IMR-90 (cell line): ENCODE data around the gene TUBB4A. TPM values are rescaled to one million over a fixed set of nuclear protein-coding genes. Genes with fewer than 3 reads are reported as not detected.

ENCODE experiments used
- ATAC-seq: fragments of 200-7000 bp; cut with Tn5 transposase; 2 replicates; pipeline ENCODE4 v1.9.1; 2020; ENCODE audit warnings: low read depth, mild to moderate bottlenecking, moderate library complexity
- BruUV-seq: library from RNA; stranded (reverse); fragments of 400-500 nt; replicated peaks from 2 replicates; lab custom pipeline; 2021; lab: Mats Ljungman, UMichigan
- CTCF ChIA-PET: fragments of 300-600 bp; formaldehyde crosslinking; extraction: SDS; loops from one replicate; lab custom pipeline; 2021; ENCODE audit warnings: antibody characterized with exemption; lab: Yijun Ruan, JAX
- POLR2A ChIA-PET: fragments of 300-600 bp; sonication (Branson Sonifier 250); formaldehyde crosslinking; loops from one replicate; lab custom pipeline; 2022; ENCODE audit warnings: antibody characterized with exemption; ENCODE audit not compliant: unreplicated experiment; lab: Charles Lee
- DNase-seq: peaks from one replicate; pipeline ENCODE4 v3.0.0; 2013
- H2AFZ ChIP-seq: replicated peaks from 2 replicates; pipeline ENCODE3; 2013; ENCODE audit warnings: low read length, mild to moderate bottlenecking; ENCODE audit not compliant: poor library complexity
- H2AK5ac ChIP-seq: 2 replicates; pipeline ENCODE4 v1.6.1; 2013; ENCODE audit warnings: low read depth, low read length, inconsistent platforms
- H2AK9ac ChIP-seq: replicated peaks from 2 replicates; pipeline ENCODE3; 2013; ENCODE audit warnings: mild to moderate bottlenecking, low read depth, low read length, moderate library complexity; ENCODE audit not compliant: poor library complexity
- H2BK120ac ChIP-seq: 2 replicates; pipeline ENCODE4 v1.6.1; 2013; ENCODE audit warnings: low read depth, low read length, inconsistent platforms
- H2BK15ac ChIP-seq: 3 replicates; pipeline ENCODE4 v1.6.1; 2013; ENCODE audit warnings: low read depth, low read length, inconsistent platforms
- H2BK20ac ChIP-seq: 2 replicates; pipeline ENCODE4 v1.6.1; 2013; ENCODE audit warnings: low read depth, mild to moderate bottlenecking, inconsistent platforms, low read length, moderate library complexity
- H2BK5ac ChIP-seq: 2 replicates; pipeline ENCODE4 v1.6.1; 2013; ENCODE audit warnings: mild to moderate bottlenecking, low read depth, low read length, inconsistent platforms; ENCODE audit not compliant: poor library complexity, severe bottlenecking
- H3K14ac ChIP-seq: replicated peaks from 2 replicates; pipeline ENCODE4 v1.6.1; 2013; ENCODE audit warnings: low read depth, low read length, inconsistent platforms
- H3K18ac ChIP-seq: 2 replicates; pipeline ENCODE4 v1.6.1; 2013; ENCODE audit warnings: low read depth, low read length, control low read depth
- H3K23ac ChIP-seq: 2 replicates; pipeline ENCODE4 v1.6.1; 2013; ENCODE audit warnings: low read depth, low read length, inconsistent platforms
- H3K27ac ChIP-seq: 2 replicates; pipeline ENCODE4 v1.5.1; 2013; ENCODE audit warnings: mild to moderate bottlenecking, control low read depth, low read length; ENCODE audit not compliant: insufficient read depth
- H3K27me3 ChIP-seq: 2 replicates; pipeline ENCODE4 v1.6.1; 2013; ENCODE audit warnings: low read length; ENCODE audit not compliant: control insufficient read depth, insufficient read depth
- H3K36me3 ChIP-seq: 2 replicates; pipeline ENCODE4 v1.6.1; 2013; ENCODE audit warnings: low read length, mixed read lengths; ENCODE audit not compliant: control insufficient read depth, insufficient read depth
- H3K4ac ChIP-seq: 2 replicates; pipeline ENCODE4 v1.6.1; 2013; ENCODE audit warnings: low read depth, low read length, inconsistent platforms
- H3K4me1 ChIP-seq: 2 replicates; pipeline ENCODE4 v1.6.1; 2013; ENCODE audit warnings: low read length, mixed read lengths; ENCODE audit not compliant: control insufficient read depth, insufficient read depth
- H3K4me2 ChIP-seq: 2 replicates; pipeline ENCODE4 v1.6.1; 2013; ENCODE audit warnings: low read depth, mild to moderate bottlenecking, control low read depth, low read length, moderate library complexity
- H3K4me3 ChIP-seq: 2 replicates; pipeline ENCODE4 v1.5.1; 2013; ENCODE audit warnings: low read depth, mild to moderate bottlenecking, control low read depth, low read length, moderate library complexity; ENCODE audit not compliant: insufficient read depth
- H3K56ac ChIP-seq: 2 replicates; pipeline ENCODE4 v1.6.1; 2013; ENCODE audit warnings: low read length, inconsistent platforms; ENCODE audit not compliant: insufficient read depth; ENCODE audit errors: extremely low read depth
- H3K79me1 ChIP-seq, 2 experiments: 2 replicates each; pipeline ENCODE4 v1.6.1; 2013; ENCODE audit warnings: low read length in 2 of 2, inconsistent platforms in 1 of 2, low read depth in 1 of 2
- H3K9ac ChIP-seq: 2 replicates; pipeline ENCODE4 v1.6.1; 2013; ENCODE audit warnings: low read depth, low read length, control low read depth
- H3K9me1 ChIP-seq: 2 replicates; pipeline ENCODE4 v1.6.1; 2013; ENCODE audit warnings: low read length, inconsistent platforms; ENCODE audit not compliant: insufficient read depth
- H3K9me3 ChIP-seq: 2 replicates; pipeline ENCODE4 v1.6.1; 2013; ENCODE audit warnings: low read length; ENCODE audit not compliant: control insufficient read depth, insufficient read depth
- H4K20me1 ChIP-seq: 2 replicates; pipeline ENCODE4 v1.6.1; 2013; ENCODE audit warnings: low read length, inconsistent platforms; ENCODE audit not compliant: insufficient read depth
- H4K5ac ChIP-seq: 2 replicates; pipeline ENCODE4 v1.6.1; 2013; ENCODE audit warnings: mild to moderate bottlenecking, low read depth, low read length, control low read depth
- H4K8ac ChIP-seq, 2 experiments: 2 replicates each; pipeline ENCODE4 v1.6.1; 2013; ENCODE audit warnings: low read depth in 2 of 2, low read length in 2 of 2, control low read depth in 1 of 2, inconsistent platforms in 1 of 2
- H4K91ac ChIP-seq: 2 replicates; pipeline ENCODE4 v1.6.1; 2013; ENCODE audit warnings: low read depth, low read length, inconsistent platforms; ENCODE audit not compliant: insufficient read depth
- CEBPB ChIP-seq: IDR thresholded peaks from 2 replicates; pipeline ENCODE4 v1.6.1; 2012; ENCODE audit warnings: low read depth, low read length, improper control_type of control experiment
- CTCF ChIP-seq: conservative IDR thresholded peaks from 2 replicates; pipeline ENCODE4 v1.5.1; 2012; ENCODE audit warnings: mild to moderate bottlenecking, low read depth, low read length, improper control_type of control experiment
- FOS ChIP-seq: fragments of 150-350 bp; IDR thresholded peaks from 2 replicates; pipeline ENCODE4 v1.6.1; 2016; ENCODE audit warnings: low read depth, low read length
- MAFK ChIP-seq: IDR thresholded peaks from 2 replicates; pipeline ENCODE4 v1.6.1; 2012; ENCODE audit warnings: low read depth, low read length, improper control_type of control experiment
- POLR2A ChIP-seq: IDR thresholded peaks from 2 replicates; pipeline ENCODE4 v1.6.1; 2012; ENCODE audit warnings: mild to moderate bottlenecking, low read depth, low read length
- SMC3 ChIP-seq: fragments of 150-350 bp; IDR thresholded peaks from 2 replicates; pipeline ENCODE4 v1.6.1; 2016; ENCODE audit warnings: low read depth, mild to moderate bottlenecking, antibody characterized with exemption, low read length, moderate library complexity
- WGBS, 2 experiments: methylation state at CpG; one replicate each; pipeline versions ENCODE4 v1.1.5 to v1.1.7; 2013; ENCODE audit warnings: missing lambda C conversion rate in 2 of 2; ENCODE audit not compliant: insufficient read length in 1 of 2; ENCODE audit errors: extremely low coverage in 2 of 2; 5-methylcytosine and 5-hydroxymethylcytosine counted together
- dilution Hi-C: fragments of 300-500 bp; cut with HindIII; formaldehyde crosslinking; loops from one replicate; pipeline ENCODE4 v1.14.3; 2018; ENCODE audit warnings: low sequenced_read_pairs; ENCODE audit not compliant: unreplicated experiment
- in situ Hi-C: fragments of 300-500 bp; cut with MboI; formaldehyde crosslinking; loops from 3 replicates; pipeline ENCODE4 v1.14.3; 2019; ENCODE audit warnings: low sequenced_read_pairs, inconsistent platforms, mixed read lengths
- intact Hi-C: fragments of 100-400 bp; cut with micrococcal nuclease; formaldehyde crosslinking; loops from 2 replicates; pipeline ENCODE4 v1.10.0; 2022
- microRNA-seq, 2 experiments: library from miRNA; stranded (forward) in 1 of 2; unstranded in 1 of 2; fragments of 10-50 nt in 1 of 2; fragments of <30 nt in 1 of 2; gene quantifications in 1 of 2; microRNA quantifications in 1 of 2; one replicate each; pipeline versions ENCODE3 to v1.1.0; 2013 to 2020; ENCODE audit not compliant: insufficient read depth in 1 of 2, insufficient read length in 1 of 2, unreplicated experiment in 1 of 2
- polyA plus RNA-seq, 3 experiments: library from polyadenylated mRNA; depleted of rRNA; stranded (reverse); fragments of >200 nt; gene quantifications; 2 replicates each; pipeline ENCODE4 v1.2.3, GENCODE V29; 2012; ENCODE audit warnings: low replicate concordance in 1 of 3
- small RNA-seq, 5 experiments: library from RNA; depleted of rRNA; stranded (forward); fragments of <200 nt; gene quantifications; one replicate each; pipeline ENCODE3, GENCODE V24; 2012
- total RNA-seq: library from RNA; depleted of rRNA; stranded (reverse); fragments of >200 nt; gene quantifications from 2 replicates; pipeline ENCODE4 v1.2.3, GENCODE V29; 2012; rRNA removed

TUBB4A gene
- total and polyA plus RNA-seq, 2 of the 4 experiments (the other 2 are of a cell fraction), result not detected

- POLR2A ChIA-PET, result no interaction called here
- no peak overlapping the region for H2AK9ac ChIP-seq
- no peak overlapping the region for H4K91ac ChIP-seq
- in situ Hi-C loops, result no loop called here
- no peak overlapping the region for H3K18ac ChIP-seq
- CTCF ChIA-PET, result no interaction called here
- H2AK5ac ChIP-seq, result no peak overlapping the region
- H3K14ac ChIP-seq, result no peak overlapping the region
- no peak overlapping the region for H3K4ac ChIP-seq
- H3K36me3 ChIP-seq, result peaks cover 2% of the 10 kb centered on the region; the same call in 1 of the 2 replicates
- H3K56ac ChIP-seq, result no peak overlapping the region
- DNase-seq, result no peak
- H3K27me3 ChIP-seq, result no peaks in the 10 kb centered on the region
- WGBS, 2 experiments, result no CpG with 5 or more reads among the region's 3 CpGs
- no peak overlapping the region for H2BK20ac ChIP-seq
- no TSS peak for BruUV-seq
- H2BK15ac ChIP-seq, result no peak overlapping the region
- no peaks in the 10 kb centered on the region for H3K9me1 ChIP-seq
- no peak overlapping the region for H3K23ac ChIP-seq
- H3K4me1 ChIP-seq, result no peaks in the 10 kb centered on the region
- H3K9me3 ChIP-seq, result no peaks in the 10 kb centered on the region; the same call in 1 of the 2 replicates
- H3K27ac ChIP-seq, result no peak overlapping the region
- H4K20me1 ChIP-seq, result no peaks in the 10 kb centered on the region
- ATAC-seq, result no peak
- H2BK5ac ChIP-seq, result no peak overlapping the region
- no peak overlapping the region for H4K8ac ChIP-seq
- dilution Hi-C loops, result no loop called here
- H4K5ac ChIP-seq, result no peak overlapping the region
- no peak overlapping the region for H2BK120ac ChIP-seq
- no peaks in the 10 kb centered on the region for H3K79me1 ChIP-seq
- intact Hi-C loops, result no loop called here
- no peak for TF ChIP-seq CEBPB
- TF ChIP-seq SMC3, result no peak
- no peak for TF ChIP-seq FOS
- TF ChIP-seq POLR2A, result no peak
- TF ChIP-seq MAFK, result no peak
- TF ChIP-seq CTCF, result no peak
- H2AFZ ChIP-seq, result no peak overlapping the region
- H3K4me2 ChIP-seq, result no peak overlapping the region
- H3K4me3 ChIP-seq, result no peak overlapping the region
- no peak overlapping the region for H3K9ac ChIP-seq
These were observed 55.7 kb downstream of the TUBB4A start for GRCh38 chr19:6446452-6446851.

Small RNA genes lying within 50 kb of the gene (microRNA-seq; reads per million reads assigned to microRNA genes)
- gene AC010503.2 (ENCODE audit: insufficient read depth, insufficient read length), result not detected

Small RNA genes lying within 50 kb of the gene (small RNA-seq; reads per million reads assigned to genes)
- 0 reads per million in 5 experiments for gene AC010503.2

Other genes starting within 250 kb of the TUBB4A start
- 1.3 and 1.7 TPM in 2 replicates for gene MLLT1, start 222.3 kb downstream of the TUBB4A start, total RNA-seq
- gene MLLT1, start 222.3 kb downstream of the TUBB4A start, polyA plus RNA-seq (2012; rRNA removed), result 30.6 and 45.4 TPM in 2 replicates
- not detected in 2 replicates for gene ACER1, start 168.7 kb downstream of the TUBB4A start, total RNA-seq
- 0.11 TPM in 1 of 2 replicates, not detected in the other for gene ACER1, start 168.7 kb downstream of the TUBB4A start, polyA plus RNA-seq (2012; rRNA removed)
- gene CLPP, start 140.8 kb downstream of the TUBB4A start, total RNA-seq, result 42.3 and 48.0 TPM in 2 replicates
- 103 and 130 TPM in 2 replicates for gene CLPP, start 140.8 kb downstream of the TUBB4A start, polyA plus RNA-seq (2012; rRNA removed)
- gene ALKBH7, start 129.5 kb downstream of the TUBB4A start, total RNA-seq, result 9.3 and 10.3 TPM in 2 replicates
- gene ALKBH7, start 129.5 kb downstream of the TUBB4A start, polyA plus RNA-seq (2012; rRNA removed), result 22.5 and 33.0 TPM in 2 replicates
- gene PSPN, start 126.4 kb downstream of the TUBB4A start, total RNA-seq, result 0.54 and 0.56 TPM in 2 replicates
- gene PSPN, start 126.4 kb downstream of the TUBB4A start, polyA plus RNA-seq (2012; rRNA removed), result 0.34 and 0.37 TPM in 2 replicates
- gene GTF2F1, start 109.1 kb downstream of the TUBB4A start, total RNA-seq, result 43.7 and 53.0 TPM in 2 replicates
- gene GTF2F1, start 109.1 kb downstream of the TUBB4A start, polyA plus RNA-seq (2012; rRNA removed), result 50.4 and 51.4 TPM in 2 replicates
- 31.9 and 34.4 TPM in 2 replicates for gene KHSRP, start 77.5 kb downstream of the TUBB4A start, total RNA-seq
- gene KHSRP, start 77.5 kb downstream of the TUBB4A start, polyA plus RNA-seq (2012; rRNA removed), result 93.7 and 103 TPM in 2 replicates
- not detected in 2 replicates for gene SLC25A41, start 68.5 kb downstream of the TUBB4A start, total RNA-seq
- 0.14 TPM in 1 of 2 replicates, not detected in the other for gene SLC25A41, start 68.5 kb downstream of the TUBB4A start, polyA plus RNA-seq (2012; rRNA removed)
- gene SLC25A23, start 42.5 kb downstream of the TUBB4A start, total RNA-seq, result 7.0 and 7.8 TPM in 2 replicates
- gene SLC25A23, start 42.5 kb downstream of the TUBB4A start, polyA plus RNA-seq (2012; rRNA removed), result 7.6 and 8.2 TPM in 2 replicates
- not detected in 2 replicates for gene CRB3, start 38.0 kb downstream of the TUBB4A start, total RNA-seq
- not detected in 2 replicates for gene CRB3, start 38.0 kb downstream of the TUBB4A start, polyA plus RNA-seq (2012; rRNA removed)
- not detected in 2 replicates for gene DENND1C, start 20.5 kb downstream of the TUBB4A start, total RNA-seq
- not detected in 2 replicates for gene DENND1C, start 20.5 kb downstream of the TUBB4A start, polyA plus RNA-seq (2012; rRNA removed)
- gene TNFSF9, start 28.7 kb upstream of the TUBB4A start, total RNA-seq, result not detected in 2 replicates
- gene TNFSF9, start 28.7 kb upstream of the TUBB4A start, polyA plus RNA-seq (2012; rRNA removed), result 0.10 and 0.11 TPM in 2 replicates
- gene CD70, start 88.8 kb upstream of the TUBB4A start, total RNA-seq, result not detected in 2 replicates
- gene CD70, start 88.8 kb upstream of the TUBB4A start, polyA plus RNA-seq (2012; rRNA removed), result not detected in 2 replicates
- gene TNFSF14, start 167.9 kb upstream of the TUBB4A start, total RNA-seq, result not detected in 2 replicates
- gene TNFSF14, start 167.9 kb upstream of the TUBB4A start, polyA plus RNA-seq (2012; rRNA removed), result not detected in 2 replicates
- 0.28 TPM in 1 of 2 replicates, not detected in the other for gene C3, start 218.3 kb upstream of the TUBB4A start, total RNA-seq
- 0.36 and 0.53 TPM in 2 replicates for gene C3, start 218.3 kb upstream of the TUBB4A start, polyA plus RNA-seq (2012; rRNA removed)
- 17.5 and 28.0 TPM in 2 replicates for gene GPR108, start 235.3 kb upstream of the TUBB4A start, total RNA-seq
- gene GPR108, start 235.3 kb upstream of the TUBB4A start, polyA plus RNA-seq (2012; rRNA removed), result 38.9 and 44.2 TPM in 2 replicates
- 32.8 and 39.1 TPM in 2 replicates for gene TRIP10, start 237.4 kb upstream of the TUBB4A start, total RNA-seq
- 47.0 and 50.7 TPM in 2 replicates for gene TRIP10, start 237.4 kb upstream of the TUBB4A start, polyA plus RNA-seq (2012; rRNA removed)